DLD1 (cell line): Measurements from ENCODE around the gene SYF2.
"Not testable (repeated sequence)": the region's sequence is repeated elsewhere in the genome, so short reads cannot be mapped to it uniquely, and the experiment has no call there.

Experiments
- in situ Hi-C: cut with HindIII; loops from 2 replicates; pipeline ENCODE4 v1.10.0; 2017; ENCODE audit warnings: low sequenced_read_pairs

SYF2 gene

GRCh38 chr1:25232027-25232865 is at the start of gene SYF2:
TSS of gene SYF2 (minus strand) at chr1:25232502. CDS start at chr1:25232467, 35 bp downstream.
- in situ Hi-C loops = no loop called here

- in situ Hi-C loops = not testable (repeated sequence)
Observed at GRCh38 chr1:25279693-25280111, 47.4 kb upstream of the SYF2 start.

DNA sequence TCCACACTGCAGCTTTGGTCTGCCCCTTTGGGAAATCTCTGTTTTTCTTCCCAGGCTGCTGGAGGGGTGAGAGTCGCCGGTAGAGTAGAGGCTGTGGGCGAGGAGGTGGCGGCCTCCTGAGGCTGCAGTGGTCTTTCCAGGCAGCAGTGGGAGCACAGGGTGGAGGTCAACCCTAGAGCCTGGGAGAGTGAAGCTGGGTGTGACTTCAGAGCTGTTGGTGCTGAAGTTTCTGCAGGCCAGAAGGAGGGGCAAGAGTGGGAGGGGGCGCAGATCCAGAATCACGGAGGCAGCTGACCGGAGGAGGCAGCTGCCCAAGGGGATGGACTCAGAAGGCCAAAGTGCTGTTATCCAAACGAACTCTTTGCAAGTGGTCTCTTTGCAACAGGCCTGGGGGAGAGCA is 46.5 kb upstream of the SYF2 start:
- in situ Hi-C loops = not testable (repeated sequence)

- in situ Hi-C loops = not testable (repeated sequence)
Observed at GRCh38 chr1:25278358-25278757, 46.1 kb upstream of the SYF2 start.

- in situ Hi-C loops = not testable (repeated sequence)
Observed at GRCh38 chr1:25277295-25277694, 45.0 kb upstream of the SYF2 start.

- in situ Hi-C loops = not testable (repeated sequence)
Observed at GRCh38 chr1:25275648-25276047, 43.3 kb upstream of the SYF2 start.

GRCh38 chr1:25272238-25272637 is 39.9 kb upstream of the SYF2 start, which contains the start of gene RHD:
TSS of gene RHD (plus strand) at chr1:25272509. CDS start at chr1:25272548, 39 bp downstream.
- in situ Hi-C loops = not testable (repeated sequence)

- in situ Hi-C loops = not testable (repeated sequence)
Observed at GRCh38 chr1:25268143-25268760, 36.0 kb upstream of the SYF2 start.

DNA sequence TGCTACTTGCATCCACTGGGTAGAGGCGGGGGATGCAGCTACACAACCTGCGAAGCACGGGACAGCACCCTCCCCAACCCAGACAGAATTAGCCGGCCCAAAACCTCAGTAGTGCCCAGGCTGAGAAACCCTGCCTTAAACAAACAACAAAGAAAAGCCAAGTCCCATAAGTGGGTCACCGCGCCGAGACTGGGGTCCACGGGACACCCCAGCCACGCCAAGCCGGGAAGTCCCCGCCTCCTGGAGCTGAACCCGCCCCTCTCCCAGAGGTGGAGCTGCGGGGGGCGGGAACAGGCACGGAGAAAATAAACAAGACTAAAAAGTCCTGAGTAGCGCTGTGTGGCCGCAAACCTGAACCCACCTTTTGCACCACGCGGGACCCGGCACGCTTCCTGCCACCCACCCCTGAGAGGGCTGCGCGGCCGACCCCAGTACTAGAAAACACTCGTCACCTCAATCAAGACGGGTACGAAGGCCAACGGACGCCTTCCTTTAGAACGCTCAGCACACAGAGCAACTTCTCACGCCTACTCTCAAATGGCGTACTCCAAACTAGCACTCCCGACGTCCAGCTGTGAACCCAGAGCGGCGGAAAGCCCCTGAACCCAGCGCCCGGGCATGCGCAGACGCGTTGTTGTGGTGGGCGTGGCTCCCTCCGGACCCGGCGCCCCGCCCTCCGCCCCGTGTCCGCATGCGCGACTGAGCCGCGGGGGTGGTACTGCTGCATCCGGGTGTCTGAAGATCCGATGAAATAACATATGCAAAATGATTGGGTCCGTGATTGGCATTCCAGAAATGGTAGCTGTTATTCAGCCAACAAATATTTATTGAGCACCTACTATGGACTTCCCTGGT is 35.2 kb upstream of the SYF2 start:
- in situ Hi-C loops = not testable (repeated sequence)

- in situ Hi-C loops = not testable (repeated sequence)
Observed at GRCh38 chr1:25266554-25267287, 34.4 kb upstream of the SYF2 start.

GRCh38 chr1:25260336-25260735 is 28.0 kb upstream of the SYF2 start:
- in situ Hi-C loops = not testable (repeated sequence)

DNA sequence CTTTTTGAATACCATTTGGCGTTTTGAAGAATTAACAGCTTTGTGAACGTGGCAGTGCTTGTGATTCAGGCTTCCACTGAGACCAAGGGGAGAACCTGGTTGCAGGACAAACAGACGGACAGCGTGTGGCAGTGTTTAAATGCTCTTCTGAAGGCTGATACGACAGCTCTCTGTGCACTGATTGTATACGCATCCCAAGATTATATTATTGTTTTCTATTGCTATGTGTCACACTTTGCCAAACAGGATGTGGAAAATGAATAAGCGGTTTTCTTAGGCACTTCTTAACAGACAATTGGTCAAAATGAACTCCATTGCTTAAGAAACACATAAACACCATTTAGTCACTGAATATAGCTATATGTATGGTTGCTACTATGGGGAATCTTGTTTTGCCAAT is 27.5 kb upstream of the SYF2 start:
- in situ Hi-C loops = not testable (repeated sequence)

- in situ Hi-C loops = no loop called here
Observed at GRCh38 chr1:25257196-25257595, 24.9 kb upstream of the SYF2 start.

- in situ Hi-C loops = no loop called here
Observed at GRCh38 chr1:25256578-25256965, 24.3 kb upstream of the SYF2 start.

- in situ Hi-C loops = no loop called here
Observed at GRCh38 chr1:25255706-25256577, 23.6 kb upstream of the SYF2 start.

GRCh38 chr1:25253911-25254310 is 21.6 kb upstream of the SYF2 start:
- in situ Hi-C loops = no loop called here

DNA sequence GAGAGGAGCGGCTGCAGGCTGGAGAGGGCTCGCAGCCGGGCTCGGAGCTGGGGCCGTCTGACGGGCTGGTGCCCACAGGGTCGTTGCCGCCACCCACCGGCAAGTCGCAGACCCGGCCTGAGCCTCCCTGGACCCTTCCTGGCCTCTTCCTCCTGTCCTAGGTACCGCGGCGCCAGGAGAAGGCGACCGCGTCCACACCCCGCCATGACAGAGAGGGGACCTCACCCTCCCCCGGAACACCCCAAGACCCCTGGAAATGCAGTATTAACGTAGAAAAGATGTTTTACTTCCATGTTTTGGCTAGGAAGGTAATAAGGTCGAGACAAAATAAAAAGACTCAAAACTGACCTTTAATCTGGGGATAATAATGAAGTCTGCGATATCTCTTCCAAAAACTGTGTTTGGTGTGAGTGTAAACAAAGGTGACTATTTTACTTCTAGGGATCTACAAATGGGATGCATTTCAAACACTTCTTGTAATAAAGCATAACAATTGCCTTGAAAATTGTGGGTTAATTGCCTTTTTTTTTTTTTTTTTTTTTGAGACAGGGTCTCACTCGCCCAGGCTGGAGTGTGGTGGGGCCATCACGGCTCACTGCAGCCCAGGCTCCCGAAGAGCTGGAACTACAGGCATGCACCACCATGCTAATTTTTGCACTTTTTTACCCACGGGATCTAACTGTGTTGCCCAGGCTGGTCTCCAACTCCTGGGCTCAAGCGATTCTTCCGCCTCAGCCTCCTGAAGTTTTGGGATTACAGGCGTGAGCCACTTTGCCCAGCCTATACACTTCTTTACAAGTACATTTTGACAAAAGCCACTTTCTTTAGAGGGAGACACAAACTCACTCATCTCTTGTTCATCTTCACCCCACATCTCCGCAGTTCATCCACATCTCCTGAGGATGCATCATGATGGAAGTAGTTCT is 15.8 kb upstream of the SYF2 start:
- in situ Hi-C loops = no loop called here

DNA sequence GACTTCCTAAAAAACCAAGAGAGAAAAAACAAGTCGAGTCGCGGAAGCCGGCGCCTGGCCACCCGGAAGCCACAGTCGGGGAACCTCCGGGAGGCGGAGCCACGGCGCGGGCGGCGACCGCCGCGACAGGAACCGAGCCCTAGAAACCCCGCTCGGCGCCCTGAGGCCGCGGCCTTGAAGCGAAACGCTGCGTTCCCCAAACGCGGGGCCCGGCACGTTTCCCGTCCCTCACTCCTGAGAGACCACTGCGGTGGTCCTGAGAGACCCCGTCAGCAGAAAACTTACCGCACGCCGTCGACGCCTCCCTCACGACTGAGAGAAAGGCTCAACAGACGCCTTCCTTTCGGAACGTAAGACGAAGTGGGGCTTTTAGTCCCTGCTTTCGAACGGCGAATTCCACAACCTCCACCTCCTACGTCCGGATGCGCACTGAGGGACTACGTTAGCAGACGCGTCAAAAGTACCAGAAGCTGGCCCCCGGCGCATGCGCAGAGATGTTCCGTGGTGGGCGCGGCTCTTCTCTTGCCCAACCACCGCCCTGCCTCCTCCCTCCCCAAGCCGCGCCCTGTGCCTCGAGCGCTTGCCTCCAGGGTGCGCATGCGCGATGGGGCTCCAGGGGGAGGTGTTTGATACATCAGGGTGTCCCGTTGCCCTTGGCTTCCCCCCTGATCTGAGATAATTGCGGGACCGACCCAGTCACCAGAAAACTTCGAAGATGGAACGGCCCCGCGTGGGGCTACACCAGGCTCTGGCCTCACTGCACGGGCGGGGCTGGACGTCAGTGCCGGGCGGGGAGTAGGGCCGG is 14.9 kb upstream of the SYF2 start, which contains the start of gene RSRP1:
Gene RSRP1 (minus strand): TSS at position 431 of the 805 bp plus-strand sequence. CDS start 491 bp downstream, outside the sequence.
- in situ Hi-C loops = no loop called here
